ENCODE results near the gene SMLR1. TPM values are rescaled to one million over a fixed set of nuclear protein-coding genes. Genes with fewer than 3 reads are reported as not detected.

The SMLR1 gene
- total and polyA plus RNA-seq, 2 experiments from 2014 or later = not detected

DNA sequence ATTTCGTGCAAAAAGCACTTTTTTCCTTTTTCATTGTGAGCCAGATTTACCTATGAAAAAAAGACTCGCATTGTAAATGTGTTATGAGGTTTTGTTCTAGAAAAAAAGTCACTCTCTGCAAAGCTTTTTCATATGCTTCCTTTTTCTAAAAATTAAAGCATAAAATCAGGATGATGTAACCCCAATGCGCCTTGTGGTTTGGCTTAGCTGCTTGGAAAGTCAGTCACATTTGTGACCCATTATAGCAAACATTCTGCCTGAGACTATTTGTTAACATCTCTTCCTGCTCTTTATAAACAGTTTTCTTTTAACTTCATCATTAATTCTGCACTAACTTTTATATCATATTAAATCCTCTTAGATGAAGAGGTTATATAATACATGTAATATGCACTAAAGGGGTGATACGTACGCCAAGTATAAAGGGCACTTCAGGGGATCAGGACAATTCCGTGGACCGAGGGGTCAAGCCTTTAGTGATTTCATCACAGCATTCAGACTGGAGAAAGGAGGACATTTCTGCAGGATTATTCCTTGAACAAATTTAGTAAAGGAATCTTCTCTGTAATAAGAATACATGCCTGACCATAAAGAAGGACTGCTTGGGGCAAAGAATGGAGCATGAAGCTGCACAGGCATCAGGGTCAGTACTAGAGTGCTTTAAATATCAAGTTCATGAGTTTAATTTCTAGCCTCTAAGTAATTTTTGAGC lies 48.1 kb upstream of the SMLR1 start:
- H3K36me3 ChIP-seq (ENCODE audit: insufficient read depth) = no peaks in the 10 kb centered on the region
- no peaks in the 10 kb centered on the region for H3K79me2 ChIP-seq (replicated peaks; ENCODE audit: insufficient read depth)
- H3K27me3 Mint-ChIP-seq (ENCODE audit: insufficient read depth, low read depth, poor library complexity) = peaks cover 6% of the 10 kb centered on the region
- H3K4me3 ChIP-seq = no peak overlapping the region
- ATAC-seq = no peak
- 0 out of 2 replicates have a peak overlapping the region, but pooled peaks have one; percentile 66 for H2AFZ ChIP-seq
- H3K9me2 ChIP-seq (ENCODE audit: insufficient read depth) = peaks cover 15% of the 10 kb centered on the region
- H3K27ac ChIP-seq (ENCODE audit: low read depth) = no peak overlapping the region
- H3K27me3 ChIP-seq (ENCODE audit: insufficient read depth) = no peaks in the 10 kb centered on the region
- H3K4me3 Mint-ChIP-seq = no peak overlapping the region
- TF ChIP-seq POLR2AphosphoS5 (IDR thresholded peaks at IDR 0.05; ENCODE audit: low read depth) (no peak), CTCF (conservative IDR thresholded peaks at IDR 0.05; ENCODE audit: low read depth in 2 of 2) (no peak), STAT1 (IDR thresholded peaks at IDR 0.05; ENCODE audit: unreplicated experiment) (no peak), REST (IDR thresholded peaks at IDR 0.05; ENCODE audit: unreplicated experiment) (no peak)
- TF ChIP-seq, protein P1, sequence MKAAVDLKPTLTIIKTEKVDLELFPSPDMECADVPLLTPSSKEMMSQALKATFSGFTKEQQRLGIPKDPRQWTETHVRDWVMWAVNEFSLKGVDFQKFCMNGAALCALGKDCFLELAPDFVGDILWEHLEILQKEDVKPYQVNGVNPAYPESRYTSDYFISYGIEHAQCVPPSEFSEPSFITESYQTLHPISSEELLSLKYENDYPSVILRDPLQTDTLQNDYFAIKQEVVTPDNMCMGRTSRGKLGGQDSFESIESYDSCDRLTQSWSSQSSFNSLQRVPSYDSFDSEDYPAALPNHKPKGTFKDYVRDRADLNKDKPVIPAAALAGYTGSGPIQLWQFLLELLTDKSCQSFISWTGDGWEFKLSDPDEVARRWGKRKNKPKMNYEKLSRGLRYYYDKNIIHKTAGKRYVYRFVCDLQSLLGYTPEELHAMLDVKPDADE (IDR thresholded peaks at IDR 0.05) = no peak
- H3K36me3 Mint-ChIP-seq (ENCODE audit: low read depth) = no peaks in the 10 kb centered on the region
- H3K4me1 ChIP-seq (ENCODE audit: insufficient read depth) = no peaks in the 10 kb centered on the region
- H3K27ac Mint-ChIP-seq = no peak overlapping the region
- no peaks in the 10 kb centered on the region; the same call in 2 of the 3 replicates for H3K4me1 Mint-ChIP-seq
- no peak overlapping the region for H3K4me2 ChIP-seq
- no peak for DNase-seq (ENCODE audit: low spot score)
- H3K9me3 Mint-ChIP-seq = no peaks in the 10 kb centered on the region
- H4K20me1 ChIP-seq (replicated peaks; ENCODE audit: insufficient read depth) = no peaks in the 10 kb centered on the region
- no peaks in the 10 kb centered on the region for H3F3A ChIP-seq (replicated peaks; ENCODE audit: low read depth)

- DNase-seq (ENCODE audit: low spot score) (no peak), ATAC-seq (no peak)
- H3K4me1 ChIP-seq (ENCODE audit: insufficient read depth) = no peaks in the 10 kb centered on the region
- 0 out of 2 replicates have a peak overlapping the region, but pooled peaks have one; percentile 35 for H2AFZ ChIP-seq
- no peaks in the 10 kb centered on the region for H3K9me3 Mint-ChIP-seq
- no peaks in the 10 kb centered on the region; the same call in 2 of the 3 replicates for H3K4me1 Mint-ChIP-seq
- no peak overlapping the region for H3K27ac Mint-ChIP-seq
- TF ChIP-seq CREB1 (CRISPR knock-in tag; IDR thresholded peaks at IDR 0.05; ENCODE audit: low read depth) = no peak
- TF ChIP-seq POLR2AphosphoS5 (IDR thresholded peaks at IDR 0.05; ENCODE audit: low read depth) = no peak
- no peak for TF ChIP-seq EZH2 (IDR thresholded peaks at IDR 0.05; ENCODE audit: low read depth, unreplicated experiment)
- TF ChIP-seq NANOG (IDR thresholded peaks at IDR 0.05; ENCODE audit: borderline replicate concordance) = no peak
- no peaks in the 10 kb centered on the region for H3K36me3 ChIP-seq (ENCODE audit: insufficient read depth)
- H3K9me2 ChIP-seq (ENCODE audit: insufficient read depth) = peaks cover 15% of the 10 kb centered on the region
- no peaks in the 10 kb centered on the region for H4K20me1 ChIP-seq (replicated peaks; ENCODE audit: insufficient read depth)
- no peaks in the 10 kb centered on the region for H3K79me2 ChIP-seq (replicated peaks; ENCODE audit: insufficient read depth)
- no peak overlapping the region for H3K27ac ChIP-seq (ENCODE audit: low read depth)
- H3K4me2 ChIP-seq = no peak overlapping the region
- H3F3A ChIP-seq (replicated peaks; ENCODE audit: low read depth) = no peaks in the 10 kb centered on the region
- no peaks in the 10 kb centered on the region for H3K36me3 Mint-ChIP-seq (ENCODE audit: low read depth)
- peaks cover 6% of the 10 kb centered on the region for H3K27me3 Mint-ChIP-seq (ENCODE audit: insufficient read depth, low read depth, poor library complexity)
- H3K27me3 ChIP-seq (ENCODE audit: insufficient read depth) = no peaks in the 10 kb centered on the region
- H3K4me3 ChIP-seq = no peak overlapping the region
- H3K4me3 Mint-ChIP-seq = no peak overlapping the region
Measured at GRCh38 chr6:130779658-130780033, 47.6 kb upstream of the SMLR1 start.
